ENCODE data around the gene RSU1.

Gene RSU1

GRCh38 chr10:16698461-16698860 lies 118.8 kb downstream of the RSU1 start:
- TF ChIP-seq, protein P1, sequence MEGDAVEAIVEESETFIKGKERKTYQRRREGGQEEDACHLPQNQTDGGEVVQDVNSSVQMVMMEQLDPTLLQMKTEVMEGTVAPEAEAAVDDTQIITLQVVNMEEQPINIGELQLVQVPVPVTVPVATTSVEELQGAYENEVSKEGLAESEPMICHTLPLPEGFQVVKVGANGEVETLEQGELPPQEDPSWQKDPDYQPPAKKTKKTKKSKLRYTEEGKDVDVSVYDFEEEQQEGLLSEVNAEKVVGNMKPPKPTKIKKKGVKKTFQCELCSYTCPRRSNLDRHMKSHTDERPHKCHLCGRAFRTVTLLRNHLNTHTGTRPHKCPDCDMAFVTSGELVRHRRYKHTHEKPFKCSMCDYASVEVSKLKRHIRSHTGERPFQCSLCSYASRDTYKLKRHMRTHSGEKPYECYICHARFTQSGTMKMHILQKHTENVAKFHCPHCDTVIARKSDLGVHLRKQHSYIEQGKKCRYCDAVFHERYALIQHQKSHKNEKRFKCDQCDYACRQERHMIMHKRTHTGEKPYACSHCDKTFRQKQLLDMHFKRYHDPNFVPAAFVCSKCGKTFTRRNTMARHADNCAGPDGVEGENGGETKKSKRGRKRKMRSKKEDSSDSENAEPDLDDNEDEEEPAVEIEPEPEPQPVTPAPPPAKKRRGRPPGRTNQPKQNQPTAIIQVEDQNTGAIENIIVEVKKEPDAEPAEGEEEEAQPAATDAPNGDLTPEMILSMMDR (IDR thresholded peaks at IDR 0.05; ENCODE audit: control extremely low read depth, extremely low read depth, low read depth, missing control alignments), result no peak
- ChIA-PET POLR2A (no interaction called here), CTCF (interaction anchor here (1.2 kb wide), 1 partner anchor 21 kb away, joined by 3 read pairs; no protein-coding TSS in a partner anchor)
- DNase-seq (ENCODE audit: extremely low spot score), result no peak

DNA sequence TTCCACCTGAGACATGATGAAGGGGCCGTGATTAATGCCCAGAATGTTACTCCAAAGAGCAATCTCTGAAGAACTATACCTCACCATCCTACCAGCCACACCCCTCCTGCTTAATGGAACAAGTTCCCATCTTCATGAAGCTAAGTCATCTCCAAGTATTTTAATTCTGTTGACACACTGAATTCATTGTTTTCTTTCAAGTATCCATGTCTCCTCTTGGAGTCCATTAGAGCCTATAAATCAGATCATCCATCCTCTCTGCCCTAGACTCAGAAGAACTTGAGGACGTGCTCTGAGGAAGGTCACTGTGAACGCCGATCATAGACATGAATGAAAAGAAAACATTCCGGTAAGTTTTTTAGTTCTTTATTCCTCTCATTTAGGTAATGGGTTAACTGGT lies 126.8 kb downstream of the RSU1 start:
- CTCF ChIA-PET, result no interaction called here
- DNase-seq (ENCODE audit: extremely low spot score), result no peak
- POLR2A ChIA-PET, result no interaction called here
- TF ChIP-seq, protein P1 (IDR thresholded peaks at IDR 0.05; ENCODE audit: control extremely low read depth, extremely low read depth, low read depth, missing control alignments), result no peak

DNA sequence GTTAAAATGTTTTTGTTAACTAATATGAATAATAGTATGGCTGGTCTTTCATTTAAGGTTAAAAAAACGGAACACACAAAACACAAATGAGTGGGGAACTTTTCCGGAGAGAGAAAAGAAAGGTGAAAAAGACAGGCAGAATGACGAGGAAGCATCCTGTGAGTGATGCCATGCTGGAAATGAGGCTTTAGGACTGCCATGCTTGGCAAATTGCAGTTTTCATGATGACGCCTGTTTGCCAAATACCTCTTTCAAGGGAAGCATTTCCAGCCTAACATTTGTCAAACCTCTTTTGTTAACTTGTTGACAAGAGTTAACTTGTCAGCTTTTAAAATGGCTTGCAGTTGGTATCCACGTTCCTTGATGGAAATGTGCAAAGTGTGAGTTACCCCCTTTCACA lies 127.5 kb downstream of the RSU1 start:
- ChIA-PET POLR2A (no interaction called here), CTCF (interaction anchor here (1.4 kb wide), 1 partner anchor 12 kb away, joined by 3 read pairs; no protein-coding TSS in a partner anchor)
- DNase-seq (ENCODE audit: extremely low spot score), result no peak
- TF ChIP-seq, protein P1 (IDR thresholded peaks at IDR 0.05; ENCODE audit: control extremely low read depth, extremely low read depth, low read depth, missing control alignments), result no peak

- DNase-seq (ENCODE audit: extremely low spot score), result no peak
- CTCF ChIA-PET, result interaction anchor here (0.6 to 1.4 kb wide), 2 partner anchors 12 to 18 kb away, joined by 3 read pairs; no protein-coding TSS in a partner anchor
- POLR2A ChIA-PET, result no interaction called here
- TF ChIP-seq, protein P1 (IDR thresholded peaks at IDR 0.05; ENCODE audit: control extremely low read depth, extremely low read depth, low read depth, missing control alignments), result no peak
Observed at GRCh38 chr10:16689227-16689626, 128.0 kb downstream of the RSU1 start.

DNA sequence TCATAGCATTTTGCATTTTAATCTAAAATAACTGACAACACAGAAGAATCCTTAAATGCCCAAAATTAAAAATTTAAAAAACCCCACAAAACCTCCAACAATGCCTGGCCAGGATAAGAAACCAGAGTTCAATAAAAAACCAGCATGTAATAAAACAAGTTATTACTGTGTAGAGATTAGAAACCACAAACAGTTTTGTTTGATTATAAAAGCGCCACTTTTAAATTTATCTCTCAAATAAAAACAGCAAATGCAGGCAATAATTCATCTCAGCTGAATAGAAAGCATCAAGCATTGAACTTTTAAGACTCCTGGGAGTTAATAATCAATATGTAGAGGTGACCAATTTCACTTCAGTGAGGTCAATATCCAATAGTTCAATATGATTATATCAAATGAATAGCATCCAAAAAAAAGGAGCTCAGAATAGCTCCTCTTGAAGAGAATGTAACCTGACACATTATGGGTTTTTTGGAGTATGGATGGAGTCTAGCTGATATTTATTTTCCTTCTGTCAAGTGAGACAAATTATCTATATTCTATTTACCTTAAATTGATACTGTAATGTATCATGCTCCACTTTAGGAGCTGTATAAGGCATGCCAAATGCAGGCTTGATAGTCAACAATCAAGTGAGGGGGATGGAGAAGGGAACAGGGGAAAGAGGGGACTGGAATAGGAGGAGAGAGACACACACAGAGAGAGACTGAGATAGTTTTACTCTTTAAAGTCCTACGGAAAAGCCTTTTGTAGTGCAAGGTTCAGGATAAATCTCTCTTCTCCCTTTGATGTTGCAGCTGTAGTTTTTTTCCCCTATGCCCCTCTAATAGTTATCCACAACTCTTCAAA lies 130.9 kb downstream of the RSU1 start:
- TF ChIP-seq, protein P1 (IDR thresholded peaks at IDR 0.05; ENCODE audit: control extremely low read depth, extremely low read depth, low read depth, missing control alignments), result no peak
- ChIA-PET CTCF (interaction anchor here (0.7 to 1.9 kb wide), 3 partner anchors 10 to 46 kb away, joined by 3 to 6 read pairs (median 3); no protein-coding TSS in a partner anchor), POLR2A (no interaction called here)
- DNase-seq (ENCODE audit: extremely low spot score), result no peak

DNA sequence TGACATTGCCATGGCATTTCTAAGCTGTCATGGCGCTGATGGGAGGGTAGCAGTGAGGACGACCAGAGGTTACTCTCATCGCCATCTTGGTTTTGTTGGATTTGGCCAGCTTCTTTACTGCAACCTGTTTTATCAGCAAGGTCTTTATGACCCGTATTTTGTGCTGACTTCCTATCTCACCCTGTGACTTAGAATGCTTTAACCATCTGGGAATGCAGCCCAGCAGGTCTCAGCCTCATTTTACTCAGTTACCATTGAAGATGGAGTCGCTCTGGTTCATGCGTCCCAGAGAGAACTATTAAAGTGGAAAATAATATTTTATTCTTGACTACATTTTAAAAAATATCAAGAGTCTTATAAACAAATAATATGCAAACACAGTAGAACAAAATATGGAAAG lies 131.7 kb downstream of the RSU1 start:
- DNase-seq (ENCODE audit: extremely low spot score), result no peak
- ChIA-PET POLR2A (no interaction called here), CTCF (no interaction called here)
- TF ChIP-seq, protein P1 (IDR thresholded peaks at IDR 0.05; ENCODE audit: control extremely low read depth, extremely low read depth, low read depth, missing control alignments), result no peak
